ENCODE measurements around the gene NUP93.
"Not testable (repeated sequence)": the region's sequence is repeated elsewhere in the genome, so short reads cannot be mapped to it uniquely, and the experiment has no call there.

The NUP93 gene

DNA sequence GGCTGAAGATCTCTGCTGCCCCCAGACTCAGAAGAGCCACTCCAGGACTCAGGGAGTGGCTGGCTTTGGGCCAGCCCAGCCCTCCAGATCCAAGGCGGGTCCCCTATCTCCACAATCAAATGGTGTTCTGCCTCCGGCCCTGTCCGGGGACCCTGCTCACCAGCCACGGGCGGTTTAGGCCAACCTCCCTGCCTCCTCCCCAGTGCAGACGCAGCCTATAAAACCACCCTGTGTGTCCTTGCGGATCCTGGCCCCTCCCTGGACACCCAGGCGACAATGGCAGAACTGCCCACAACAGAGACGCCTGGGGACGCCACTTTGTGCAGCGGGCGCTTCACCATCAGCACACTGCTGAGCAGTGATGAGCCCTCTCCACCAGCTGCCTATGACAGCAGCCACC, 135.0 kb downstream of the NUP93 start, which contains the start of gene SLC12A3:
TSS of gene SLC12A3 (plus strand) at position 248 of the 400 bp plus-strand sequence. CDS start at position 277, 29 bp downstream.
- TF ChIP-seq, protein P1, sequence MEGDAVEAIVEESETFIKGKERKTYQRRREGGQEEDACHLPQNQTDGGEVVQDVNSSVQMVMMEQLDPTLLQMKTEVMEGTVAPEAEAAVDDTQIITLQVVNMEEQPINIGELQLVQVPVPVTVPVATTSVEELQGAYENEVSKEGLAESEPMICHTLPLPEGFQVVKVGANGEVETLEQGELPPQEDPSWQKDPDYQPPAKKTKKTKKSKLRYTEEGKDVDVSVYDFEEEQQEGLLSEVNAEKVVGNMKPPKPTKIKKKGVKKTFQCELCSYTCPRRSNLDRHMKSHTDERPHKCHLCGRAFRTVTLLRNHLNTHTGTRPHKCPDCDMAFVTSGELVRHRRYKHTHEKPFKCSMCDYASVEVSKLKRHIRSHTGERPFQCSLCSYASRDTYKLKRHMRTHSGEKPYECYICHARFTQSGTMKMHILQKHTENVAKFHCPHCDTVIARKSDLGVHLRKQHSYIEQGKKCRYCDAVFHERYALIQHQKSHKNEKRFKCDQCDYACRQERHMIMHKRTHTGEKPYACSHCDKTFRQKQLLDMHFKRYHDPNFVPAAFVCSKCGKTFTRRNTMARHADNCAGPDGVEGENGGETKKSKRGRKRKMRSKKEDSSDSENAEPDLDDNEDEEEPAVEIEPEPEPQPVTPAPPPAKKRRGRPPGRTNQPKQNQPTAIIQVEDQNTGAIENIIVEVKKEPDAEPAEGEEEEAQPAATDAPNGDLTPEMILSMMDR (IDR thresholded peaks at IDR 0.05; ENCODE audit: low read depth, low read length) = no peak
- H3K4me3 ChIP-seq (ENCODE audit: low read depth, low read length) = no peak within 1 kb of the TSS

DNA sequence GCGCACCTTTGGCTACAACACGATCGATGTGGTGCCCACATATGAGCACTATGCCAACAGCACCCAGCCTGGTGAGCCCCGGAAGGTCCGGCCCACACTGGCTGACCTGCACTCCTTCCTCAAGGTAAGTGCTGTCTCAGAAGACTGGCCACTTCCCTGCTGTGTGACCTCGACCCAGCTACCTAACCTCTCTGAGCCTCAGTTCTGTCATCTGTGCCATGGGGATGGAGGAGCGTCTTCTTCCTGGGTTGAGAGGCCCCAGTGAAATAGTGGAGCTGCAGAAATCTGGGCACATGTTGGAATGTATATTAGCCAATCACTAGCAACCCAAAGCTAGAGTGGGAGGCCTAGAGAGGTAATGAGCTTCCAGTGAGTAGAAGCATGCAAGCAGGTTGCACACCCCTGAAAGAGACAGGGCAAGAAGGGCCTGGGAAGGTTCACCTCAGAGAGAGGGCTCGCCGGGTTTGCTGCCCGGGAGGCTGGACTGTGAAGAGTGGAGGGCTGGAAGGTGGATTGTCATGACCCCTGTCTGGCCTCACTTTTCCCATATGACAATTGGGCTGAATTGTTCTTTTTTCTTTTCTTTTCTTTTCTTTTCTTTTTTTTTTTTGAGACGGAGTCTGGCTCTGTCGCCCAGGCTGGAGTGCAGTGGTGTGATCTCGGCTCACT, 135.6 kb downstream of the NUP93 start:
- TF ChIP-seq, protein P1 (IDR thresholded peaks at IDR 0.05; ENCODE audit: low read depth, low read length) = no peak
- no peak overlapping the region for H3K4me3 ChIP-seq (ENCODE audit: low read depth, low read length)

DNA sequence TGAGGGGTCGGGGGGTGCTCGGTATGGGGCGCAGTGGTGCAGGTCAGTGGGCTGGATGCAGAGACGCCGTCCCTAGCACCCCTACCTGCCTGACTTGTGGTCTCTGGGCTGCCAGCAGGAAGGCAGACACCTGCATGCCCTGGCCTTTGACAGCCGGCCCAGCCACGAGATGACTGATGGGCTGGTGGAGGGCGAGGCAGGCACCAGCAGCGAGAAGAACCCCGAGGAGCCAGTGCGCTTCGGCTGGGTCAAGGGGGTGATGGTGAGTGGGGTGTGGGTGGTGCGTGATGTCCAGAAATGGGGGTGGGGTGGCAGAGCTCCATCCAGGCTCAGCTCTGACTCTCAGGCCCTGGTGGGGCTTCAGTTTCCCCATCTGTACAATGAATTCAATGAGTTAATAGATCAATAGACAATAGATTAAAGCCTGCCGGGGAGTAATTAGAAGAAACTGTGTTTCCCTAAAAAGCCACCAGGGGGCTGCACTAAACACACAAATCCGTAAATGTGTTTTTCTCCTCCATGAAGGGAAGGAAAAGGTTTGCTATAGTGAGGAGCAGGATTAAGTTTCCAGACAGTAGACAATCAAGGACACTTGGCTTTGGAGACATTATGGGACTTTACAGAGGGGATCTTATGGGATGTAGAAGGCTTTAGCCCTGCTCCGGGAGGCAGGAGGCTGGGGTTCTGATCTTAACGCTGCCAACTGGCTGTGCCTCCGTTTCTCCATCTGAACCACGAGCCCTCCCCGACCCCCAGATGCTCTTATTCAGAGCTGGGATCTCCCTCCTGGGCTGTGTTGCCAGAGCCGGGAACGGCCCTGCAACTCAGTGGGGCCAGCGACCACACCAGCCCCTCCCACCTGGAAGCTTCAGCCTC, 137.3 kb downstream of the NUP93 start:
- TF ChIP-seq, protein P1 (IDR thresholded peaks at IDR 0.05; ENCODE audit: low read depth, low read length) = no peak; the same call in none of the 2 replicates
- H3K4me3 ChIP-seq (ENCODE audit: low read depth, low read length) = no peak overlapping the region

DNA sequence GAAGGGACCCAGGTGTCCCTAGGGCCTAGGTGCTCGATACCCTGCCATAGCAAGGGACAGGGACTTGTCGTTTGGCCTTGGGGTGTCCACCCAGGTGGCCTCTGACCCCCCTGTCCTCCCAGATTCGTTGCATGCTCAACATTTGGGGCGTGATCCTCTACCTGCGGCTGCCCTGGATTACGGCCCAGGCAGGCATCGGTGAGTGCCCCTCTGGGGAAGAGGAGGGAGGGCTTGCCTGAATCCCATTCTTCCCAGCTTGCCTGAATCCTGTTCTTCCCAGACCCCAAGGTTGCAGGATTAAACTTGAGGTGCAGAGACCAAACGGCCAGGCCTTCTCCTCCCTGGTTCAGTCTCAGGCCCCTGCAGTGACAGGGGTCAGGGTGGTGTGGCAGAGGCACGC, 138.2 kb downstream of the NUP93 start:
- TF ChIP-seq, protein P1 (IDR thresholded peaks at IDR 0.05; ENCODE audit: low read depth, low read length) = no peak
- H3K4me3 ChIP-seq (ENCODE audit: low read depth, low read length) = no peak overlapping the region

DNA sequence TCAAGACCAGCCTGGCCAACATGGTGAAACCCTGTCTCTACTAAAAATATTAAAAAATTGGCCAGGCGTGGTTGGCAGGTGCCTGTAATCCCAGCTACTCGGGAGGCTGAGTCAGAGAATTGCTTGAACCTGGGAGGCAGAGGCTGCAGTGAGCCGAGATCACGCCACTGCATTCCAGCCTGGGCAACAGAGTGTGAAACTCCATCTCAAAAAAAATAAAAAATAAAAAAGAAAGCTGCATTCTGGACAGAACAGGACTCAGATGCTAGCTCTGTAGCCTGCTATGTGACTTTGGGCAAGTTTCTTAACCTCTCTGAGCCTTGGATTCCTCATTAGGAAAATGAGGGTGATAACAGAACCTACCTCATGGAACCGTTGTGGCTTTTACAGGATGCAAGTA, 138.8 kb downstream of the NUP93 start:
- H3K4me3 ChIP-seq (ENCODE audit: low read depth, low read length) = not testable (repeated sequence)

DNA sequence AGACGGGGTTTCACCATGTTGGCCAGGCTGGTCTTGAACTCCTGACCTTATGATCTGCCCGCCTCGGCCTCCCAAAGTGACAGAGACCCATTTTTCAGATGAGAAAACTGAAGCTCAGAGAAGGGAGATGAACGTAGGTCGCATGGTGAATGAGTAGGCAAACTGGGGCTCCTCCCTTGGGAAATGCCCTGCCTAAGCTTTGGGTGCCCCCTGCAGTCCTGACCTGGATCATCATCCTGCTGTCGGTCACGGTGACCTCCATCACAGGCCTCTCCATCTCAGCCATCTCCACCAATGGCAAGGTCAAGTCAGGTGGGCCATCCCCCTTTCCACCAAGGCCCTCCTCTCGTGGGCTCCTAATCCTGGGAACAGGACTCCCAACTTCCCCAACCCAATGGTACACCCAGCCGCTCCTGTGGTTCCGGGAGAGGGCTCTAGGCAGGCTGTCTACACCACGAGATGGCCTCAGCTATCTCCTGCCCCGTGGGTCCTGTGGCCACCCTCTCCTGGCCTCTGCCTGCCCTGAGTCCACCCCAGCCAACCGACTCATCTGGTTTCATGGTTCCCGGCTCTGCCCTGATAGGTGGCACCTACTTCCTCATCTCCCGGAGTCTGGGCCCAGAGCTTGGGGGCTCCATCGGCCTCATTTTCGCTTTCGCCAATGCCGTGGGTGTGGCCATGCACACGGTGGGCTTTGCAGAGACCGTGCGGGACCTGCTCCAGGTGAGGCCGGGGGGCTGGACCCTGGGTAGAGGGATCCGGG, 139.8 kb downstream of the NUP93 start:
- TF ChIP-seq, protein P1 (IDR thresholded peaks at IDR 0.05; ENCODE audit: low read depth, low read length) = no peak
- H3K4me3 ChIP-seq (ENCODE audit: low read depth, low read length) = no peak overlapping the region

DNA sequence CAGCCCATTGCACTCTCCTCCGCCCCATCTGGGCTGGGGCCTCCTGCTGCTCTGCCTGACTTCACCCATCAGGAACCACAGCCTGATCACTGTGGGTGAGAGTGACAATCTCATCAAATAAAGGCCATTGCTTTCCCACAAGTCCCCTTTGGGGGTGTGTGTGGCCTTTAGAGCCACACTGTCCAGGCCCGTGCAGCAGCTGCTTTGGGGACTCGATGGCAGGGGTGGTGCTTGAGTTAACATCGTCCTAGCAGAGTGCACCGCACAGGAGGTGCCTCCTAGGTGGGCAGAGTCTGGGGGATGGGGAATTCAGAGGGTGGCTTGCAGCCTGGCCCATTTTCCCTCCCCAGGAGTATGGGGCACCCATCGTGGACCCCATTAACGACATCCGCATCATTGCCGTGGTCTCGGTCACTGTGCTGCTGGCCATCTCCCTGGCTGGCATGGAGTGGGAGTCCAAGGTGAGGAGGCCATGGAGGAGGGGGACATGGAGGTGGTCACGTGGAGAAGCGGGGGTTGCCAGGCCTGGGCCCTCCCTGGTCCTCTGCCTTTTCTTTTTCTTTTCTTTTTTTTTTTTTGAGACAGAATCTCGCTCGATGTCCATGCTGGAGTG, 140.5 kb downstream of the NUP93 start:
- TF ChIP-seq, protein P1 (IDR thresholded peaks at IDR 0.05; ENCODE audit: low read depth, low read length) = no peak
- no peak overlapping the region for H3K4me3 ChIP-seq (ENCODE audit: low read depth, low read length)

Data from WI38 (cell line).